WTC11 (cell line): Measurements from ENCODE around the gene HSDL1. TPM values are rescaled to one million over a fixed set of nuclear protein-coding genes. Genes with fewer than 3 reads are reported as not detected.

ENCODE experiments used
- ATAC-seq: fragments of 200-7000 bp; cut with Tn5 transposase; 2 replicates; pipeline ENCODE4 v1.10.0; 2021; ENCODE audit warnings: mild to moderate bottlenecking, moderate library complexity
- CTCF ChIA-PET: fragments of 300-600 bp; sonication (Branson Sonifier 250); formaldehyde crosslinking; loops from one replicate; lab custom pipeline; 2021; ENCODE audit warnings: antibody characterized with exemption; lab: Charles Lee
- POLR2A ChIA-PET: fragments of 350-600 bp; sonication (Branson Sonifier 250); formaldehyde crosslinking; loops from one replicate; lab custom pipeline; 2021; ENCODE audit warnings: antibody characterized with exemption; lab: Charles Lee
- DNase-seq: peaks from one replicate; pipeline ENCODE4 v3.0.0; 2021; ENCODE audit warnings: low spot score
- H3K27ac Mint-ChIP-seq: 2 replicates; pipeline ENCODE4 v1.8.0; 2021; ENCODE audit warnings: mixed read lengths
- H3K27me3 Mint-ChIP-seq: 2 replicates; pipeline ENCODE4 v1.8.0; 2021; ENCODE audit warnings: low read depth, mild to moderate bottlenecking, moderate library complexity, mixed read lengths
- H3K36me3 Mint-ChIP-seq: 2 replicates; pipeline ENCODE4 v1.8.0; 2021; ENCODE audit warnings: mixed read lengths
- H3K4me1 Mint-ChIP-seq: 2 replicates; pipeline ENCODE4 v1.8.0; 2022; ENCODE audit warnings: mixed read lengths
- H3K4me3 Mint-ChIP-seq: 2 replicates; pipeline ENCODE4 v1.8.0; 2021; ENCODE audit warnings: mild to moderate bottlenecking, moderate library complexity, mixed read lengths
- H3K9me3 Mint-ChIP-seq: 2 replicates; pipeline ENCODE4 v1.8.0; 2021; ENCODE audit warnings: mixed read lengths
- ARID4B ChIP-seq: sonication (generic); formaldehyde crosslinking; IDR thresholded peaks from 2 replicates; pipeline ENCODE4 v1.8.0; 2023; ENCODE audit warnings: missing genetic modification reagents, mild to moderate bottlenecking, borderline replicate concordance
- ATF3 ChIP-seq: sonication (generic); formaldehyde crosslinking; conservative IDR thresholded peaks from 2 replicates; pipeline ENCODE4 v1.8.1; 2022; ENCODE audit warnings: mild to moderate bottlenecking, missing genetic modification reagents
- CREB1 ChIP-seq: sonication (generic); formaldehyde crosslinking; IDR thresholded peaks from 2 replicates; pipeline ENCODE4 v1.8.0; 2023; ENCODE audit warnings: mild to moderate bottlenecking, missing genetic modification reagents
- FOXJ3 ChIP-seq: sonication (generic); formaldehyde crosslinking; IDR thresholded peaks from 2 replicates; pipeline ENCODE4 v1.9.0; 2021; ENCODE audit warnings: missing genetic modification reagents, mild to moderate bottlenecking, borderline replicate concordance
- FOXK1 ChIP-seq: sonication (generic); formaldehyde crosslinking; IDR thresholded peaks from 2 replicates; pipeline ENCODE4 v1.8.0; 2022; ENCODE audit warnings: mild to moderate bottlenecking, moderate library complexity, missing genetic modification reagents
- FOXP1 ChIP-seq: sonication (generic); formaldehyde crosslinking; IDR thresholded peaks from 2 replicates; pipeline ENCODE4 v1.8.0; 2022; ENCODE audit warnings: missing genetic modification reagents, mild to moderate bottlenecking, moderate library complexity, borderline replicate concordance
- GRHL2 ChIP-seq: fragments of 250-450 bp; sonication (Bioruptor Pico); IDR thresholded peaks from 2 replicates; pipeline ENCODE4 v1.8.0; 2022; ENCODE audit warnings: mild to moderate bottlenecking, moderate library complexity; ENCODE audit not compliant: insufficient replicate concordance, severe bottlenecking
- MLX ChIP-seq: sonication (generic); formaldehyde crosslinking; IDR thresholded peaks from 2 replicates; pipeline ENCODE4 v1.8.1; 2023; ENCODE audit warnings: mild to moderate bottlenecking, missing genetic modification reagents, moderate library complexity
- MXD4 ChIP-seq: fragments of 250-450 bp; sonication (Bioruptor Pico); IDR thresholded peaks from 2 replicates; pipeline ENCODE4 v1.8.0; 2021; ENCODE audit warnings: mild to moderate bottlenecking, moderate library complexity, borderline replicate concordance
- NR1H2 ChIP-seq: sonication (generic); formaldehyde crosslinking; IDR thresholded peaks from 2 replicates; pipeline ENCODE4 v1.9.0; 2021; ENCODE audit warnings: mild to moderate bottlenecking, moderate library complexity, missing genetic modification reagents
- PREB ChIP-seq: sonication (generic); formaldehyde crosslinking; IDR thresholded peaks from 2 replicates; pipeline ENCODE4 v1.8.1; 2022; ENCODE audit warnings: mild to moderate bottlenecking, missing genetic modification reagents, moderate library complexity, borderline replicate concordance
- PRRX2 ChIP-seq: fragments of 250-450 bp; sonication (Bioruptor Pico); IDR thresholded peaks from 2 replicates; pipeline ENCODE4 v1.8.0; 2021; ENCODE audit warnings: mild to moderate bottlenecking
- RELA ChIP-seq: sonication (generic); formaldehyde crosslinking; IDR thresholded peaks from 2 replicates; pipeline ENCODE4 v1.8.1; 2022; ENCODE audit warnings: missing genetic modification reagents, mild to moderate bottlenecking, borderline replicate concordance
- TEAD1 ChIP-seq: sonication (generic); formaldehyde crosslinking; IDR thresholded peaks from 2 replicates; pipeline ENCODE4 v1.8.0; 2022; ENCODE audit warnings: mild to moderate bottlenecking, missing genetic modification reagents
- ZNF232 ChIP-seq: sonication (generic); formaldehyde crosslinking; IDR thresholded peaks from 2 replicates; pipeline ENCODE4 v1.8.0; 2022; ENCODE audit warnings: mild to moderate bottlenecking, missing genetic modification reagents
- ZNF281 ChIP-seq: sonication (generic); formaldehyde crosslinking; IDR thresholded peaks from 2 replicates; pipeline ENCODE4 v1.8.0; 2023; ENCODE audit warnings: mild to moderate bottlenecking, missing genetic modification reagents
- ZNF396 ChIP-seq: fragments of 250-450 bp; sonication (Bioruptor Pico); IDR thresholded peaks from 2 replicates; pipeline ENCODE4 v1.8.0; 2021; ENCODE audit warnings: mild to moderate bottlenecking, moderate library complexity, borderline replicate concordance
- ZNF532 ChIP-seq: fragments of 250-450 bp; sonication (Bioruptor Pico); IDR thresholded peaks from 2 replicates; pipeline ENCODE4 v1.9.0; 2021; ENCODE audit warnings: mild to moderate bottlenecking, borderline replicate concordance
- ZNF671 ChIP-seq: fragments of 250-450 bp; sonication (Bioruptor Pico); IDR thresholded peaks from 2 replicates; pipeline ENCODE4 v1.8.0; 2021; ENCODE audit warnings: mild to moderate bottlenecking
- total RNA-seq: library from RNA; stranded (reverse); gene quantifications from 3 replicates; pipeline ENCODE4 v1.2.3, GENCODE V29; 2021

Gene HSDL1
- total RNA-seq, 1 experiment from 2014 or later: 48.6 TPM

GRCh38 chr16:84105948-84106740 is 38.8 kb downstream of the HSDL1 start:
- no peak for DNase-seq
- H3K4me1 Mint-ChIP-seq: peaks cover 29% of the 10 kb centered on the region
- H3K4me3 Mint-ChIP-seq: no peak overlapping the region
- no peak for ATAC-seq
- H3K9me3 Mint-ChIP-seq: no peaks in the 10 kb centered on the region
- ChIA-PET POLR2A (no interaction called here), CTCF (interaction anchor here (0.5 to 3.6 kb wide), 6 partner anchors 10 to 81 kb away, joined by 3 to 20 read pairs (median 4); partner anchors contain the start of genes MBTPS1 and TAF1C)
- H3K36me3 Mint-ChIP-seq: no peaks in the 10 kb centered on the region
- TF ChIP-seq ZNF671 (CRISPR knock-in tag) (no peak), RELA (no peak), NR1H2 (no peak), ARID4B (CRISPR knock-in tag) (no peak), PRRX2 (CRISPR knock-in tag) (no peak), PREB (CRISPR knock-in tag) (no peak), ZNF232 (CRISPR knock-in tag) (no peak), ZNF281 (CRISPR knock-in tag) (no peak), CREB1 (CRISPR knock-in tag) (no peak), TEAD1 (CRISPR knock-in tag) (no peak), ZNF396 (CRISPR knock-in tag) (no peak), ZNF532 (CRISPR knock-in tag) (no peak), MXD4 (CRISPR knock-in tag) (no peak), ATF3 (CRISPR knock-in tag) (no peak), MLX (no peak), GRHL2 (no peak), FOXP1 (no peak), FOXJ3 (no peak), FOXK1 (CRISPR knock-in tag) (no peak)
- H3K27me3 Mint-ChIP-seq: no peaks in the 10 kb centered on the region
- peak overlapping the region; percentile 34 for H3K27ac Mint-ChIP-seq
